NCI-H2227 treated with DMSO at 0.1 percent for 48 hours (cell line): ENCODE measurements around the gene NFAM1.

Source experiments
- DNase-seq: peaks from one replicate; lab custom pipeline; 2025; lab: John Stamatoyannopoulos, UW

The NFAM1 gene

DNA sequence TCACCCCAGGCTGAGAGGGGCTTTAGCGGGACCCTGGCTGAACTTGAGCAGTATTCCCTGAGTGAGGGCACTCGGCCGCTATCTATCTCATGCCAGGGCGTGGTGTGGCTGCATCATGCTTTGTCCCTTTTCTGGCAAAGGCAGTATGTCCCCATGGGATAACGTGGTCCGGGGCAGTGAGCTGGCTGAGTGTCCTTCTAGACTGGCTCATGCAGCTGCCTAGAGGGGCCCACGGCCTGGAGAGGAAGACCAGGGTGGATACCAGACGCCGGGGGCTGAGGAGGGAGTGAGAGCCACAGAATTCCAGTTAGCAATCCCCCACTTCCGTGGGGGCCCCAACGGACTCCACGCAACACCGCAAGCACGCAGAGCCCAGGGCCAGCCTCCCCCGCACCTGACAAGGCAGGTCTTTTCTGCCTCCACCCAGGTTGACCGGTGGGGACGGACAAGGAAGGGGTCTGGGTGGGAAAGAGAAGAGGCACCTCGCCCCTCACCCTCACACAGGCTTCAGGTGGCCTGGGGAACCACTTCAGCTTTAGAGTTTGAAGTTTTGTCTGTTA lies 15.5 kb downstream of the NFAM1 start:
- DNase-seq, result no peak

DNA sequence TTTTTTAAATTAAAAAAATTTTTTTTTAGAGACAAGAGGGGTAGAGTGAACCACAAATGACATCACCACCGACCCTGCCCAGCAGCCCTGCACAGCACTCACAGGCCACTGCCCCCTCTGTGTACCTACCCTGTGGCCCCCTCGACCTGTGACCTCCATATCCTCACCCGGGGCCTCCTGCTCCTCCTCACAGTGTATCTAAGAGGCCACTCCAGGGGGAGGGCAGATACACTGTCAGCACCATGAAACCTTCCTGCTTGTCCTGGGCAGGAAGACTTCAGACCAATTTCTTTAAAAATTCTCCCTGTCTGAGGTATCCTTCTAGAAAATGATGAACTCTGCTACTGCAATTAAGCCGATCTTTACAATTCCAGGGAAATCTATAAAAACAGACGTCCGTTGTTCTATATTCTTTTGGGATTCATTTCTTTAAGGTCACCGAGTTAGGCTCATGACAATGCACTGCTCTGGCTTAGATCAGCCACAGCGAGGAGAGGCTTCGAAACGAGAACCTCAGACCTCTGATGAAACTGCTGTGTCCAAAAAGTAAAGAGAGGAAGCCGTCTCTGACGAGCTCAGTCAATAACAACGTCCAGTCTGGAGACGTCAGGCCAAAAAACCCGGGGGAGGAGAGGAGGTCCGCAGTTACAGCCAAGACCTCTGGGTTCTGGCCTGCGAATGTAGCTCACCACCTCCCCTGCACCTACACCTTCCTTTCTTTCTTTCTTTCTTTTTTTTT lies 17.5 kb downstream of the NFAM1 start:
- no peak for DNase-seq

DNA sequence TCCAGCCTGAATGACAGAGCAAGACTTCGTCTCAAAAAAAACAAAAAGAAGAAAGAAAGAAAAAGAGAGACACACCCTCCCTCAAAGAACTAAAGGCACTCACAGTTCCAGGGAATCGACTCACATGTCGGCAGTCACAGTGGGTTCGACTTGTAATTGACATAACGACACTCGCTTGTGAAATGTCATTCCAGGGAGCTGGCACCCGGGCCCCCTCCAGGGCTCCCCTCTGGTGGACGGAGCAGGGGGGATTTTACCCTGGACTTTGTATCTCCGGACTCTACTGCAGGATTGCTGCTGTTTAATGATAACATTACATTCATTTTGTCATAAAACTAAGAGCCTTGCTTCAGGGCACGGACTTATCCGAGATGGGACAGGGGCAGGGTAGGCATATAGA lies 18.2 kb downstream of the NFAM1 start:
- DNase-seq, result no peak

DNA sequence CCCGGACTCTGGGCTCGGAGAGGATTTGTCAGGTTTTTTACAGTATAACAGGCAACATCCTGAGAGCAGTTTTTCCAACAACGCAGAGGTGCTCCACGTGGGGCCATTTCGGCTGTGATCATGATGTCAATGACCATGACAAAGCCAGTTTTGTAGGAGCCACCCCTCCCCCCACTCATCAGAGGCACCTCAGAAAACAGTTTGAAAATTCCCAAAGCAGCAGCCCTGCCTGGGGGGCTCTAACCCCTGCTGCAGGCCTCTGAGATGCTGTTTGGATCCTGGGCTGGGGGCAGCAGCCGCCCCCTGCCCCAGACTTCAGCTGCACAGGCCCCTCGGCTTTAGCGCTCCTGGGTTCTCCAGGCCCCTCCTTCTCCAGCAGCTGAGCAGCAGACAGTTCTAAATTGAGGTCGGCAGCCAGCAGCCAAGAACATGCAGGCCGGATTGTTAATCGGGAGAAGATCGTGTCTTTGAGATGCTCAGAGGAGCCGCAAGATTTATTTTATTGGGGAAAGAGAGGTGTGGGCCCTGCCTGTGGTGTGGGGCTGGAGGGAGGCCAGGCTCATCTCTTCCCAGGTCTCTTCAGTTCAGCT lies 19.4 kb downstream of the NFAM1 start:
- peak; percentile 26 for DNase-seq

DNA sequence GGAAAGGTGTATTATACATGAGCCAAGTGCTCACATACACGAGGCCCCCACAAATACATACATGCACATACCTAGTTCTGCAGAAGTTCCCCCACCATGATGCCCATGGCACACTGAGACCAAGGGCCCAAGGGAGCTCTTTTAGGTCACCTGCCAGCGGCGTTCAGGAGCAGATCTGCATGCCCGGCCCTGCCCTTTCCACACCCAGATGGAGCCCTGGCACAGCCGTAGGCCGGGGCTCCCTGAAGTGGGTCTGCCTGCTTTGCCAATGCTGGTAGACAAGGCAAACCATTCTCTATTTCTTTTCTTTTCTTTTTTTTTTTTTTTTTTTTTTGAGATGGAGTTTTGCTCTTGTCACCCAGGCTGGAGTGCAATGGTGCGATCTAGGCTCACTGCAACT lies 21.5 kb downstream of the NFAM1 start:
- DNase-seq, result no peak

DNA sequence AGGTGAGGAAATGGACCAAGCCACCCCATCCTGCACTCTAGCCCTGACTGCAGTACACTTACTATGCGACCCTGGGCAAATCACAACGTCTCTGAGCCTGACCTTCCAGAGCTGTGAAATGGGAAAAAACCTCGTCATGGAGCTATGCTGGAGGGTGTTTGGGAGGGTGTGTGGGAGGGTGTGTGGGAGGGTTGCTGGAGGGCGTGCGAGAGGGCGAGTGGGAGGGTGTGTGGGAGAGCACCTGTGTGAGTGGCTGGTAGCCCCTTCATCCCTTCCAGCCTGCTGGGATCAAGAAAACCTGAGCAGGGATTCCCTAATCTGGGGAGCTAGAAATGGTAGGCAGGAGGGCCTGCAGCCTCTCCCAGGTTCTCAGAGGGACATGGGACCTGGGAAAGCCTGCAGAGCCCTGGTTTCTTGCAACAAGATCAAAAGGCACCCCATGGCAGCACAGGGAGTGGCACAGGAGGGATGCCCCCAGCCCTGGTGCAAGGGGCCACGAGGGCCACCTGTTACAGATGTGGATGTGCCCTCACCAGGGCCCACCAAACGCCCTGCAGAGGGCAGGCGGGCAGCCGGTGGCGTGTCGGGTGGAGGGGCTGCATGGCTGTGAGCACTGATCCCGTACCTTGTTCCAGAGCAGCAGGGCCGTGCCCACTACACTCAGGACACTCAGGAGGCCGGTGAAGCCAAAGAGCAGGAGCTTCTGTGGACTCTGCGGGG lies 23.2 kb downstream of the NFAM1 start:
- DNase-seq, result no peak

DNA sequence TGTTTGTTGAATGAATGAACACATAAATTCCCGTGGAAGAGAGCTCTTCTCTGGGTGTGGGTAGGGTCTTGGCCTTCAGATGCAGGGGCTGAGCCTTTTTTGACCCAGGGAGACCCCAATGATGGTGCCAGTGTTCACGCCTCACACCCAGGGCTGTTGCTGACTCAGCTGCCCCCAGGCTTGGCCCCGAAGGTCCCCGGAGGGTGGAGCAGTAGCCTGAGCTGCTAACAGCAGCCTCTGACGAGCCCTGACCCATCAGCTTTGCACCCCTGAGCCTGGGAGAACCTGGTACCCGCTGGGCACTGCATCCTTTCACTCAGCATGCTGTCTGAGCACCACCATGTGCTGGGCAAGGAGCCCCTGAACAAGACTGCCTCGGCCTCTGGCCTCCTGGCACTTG lies 23.9 kb downstream of the NFAM1 start:
- no peak for DNase-seq

DNA sequence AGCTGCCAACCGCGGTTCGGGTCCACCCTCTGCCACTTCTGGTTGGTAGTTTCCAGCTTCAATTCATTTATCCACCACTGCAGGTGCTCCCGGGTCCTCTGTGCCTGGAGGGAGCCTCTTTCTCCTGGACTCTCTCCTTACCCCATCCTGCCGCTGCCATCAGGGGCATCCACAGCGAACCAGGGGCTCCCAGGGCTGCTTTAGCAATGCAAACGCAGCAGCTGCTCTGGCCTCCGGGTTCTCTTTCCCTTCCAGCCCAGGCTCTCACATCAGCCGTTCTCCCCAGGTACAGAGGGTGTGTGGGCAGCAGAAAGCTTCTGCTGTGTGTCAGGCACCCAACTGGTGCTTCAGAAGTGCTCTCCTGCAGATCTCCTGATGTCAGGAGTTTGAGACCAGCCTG lies 27.9 kb downstream of the NFAM1 start:
- DNase-seq, result no peak

DNA sequence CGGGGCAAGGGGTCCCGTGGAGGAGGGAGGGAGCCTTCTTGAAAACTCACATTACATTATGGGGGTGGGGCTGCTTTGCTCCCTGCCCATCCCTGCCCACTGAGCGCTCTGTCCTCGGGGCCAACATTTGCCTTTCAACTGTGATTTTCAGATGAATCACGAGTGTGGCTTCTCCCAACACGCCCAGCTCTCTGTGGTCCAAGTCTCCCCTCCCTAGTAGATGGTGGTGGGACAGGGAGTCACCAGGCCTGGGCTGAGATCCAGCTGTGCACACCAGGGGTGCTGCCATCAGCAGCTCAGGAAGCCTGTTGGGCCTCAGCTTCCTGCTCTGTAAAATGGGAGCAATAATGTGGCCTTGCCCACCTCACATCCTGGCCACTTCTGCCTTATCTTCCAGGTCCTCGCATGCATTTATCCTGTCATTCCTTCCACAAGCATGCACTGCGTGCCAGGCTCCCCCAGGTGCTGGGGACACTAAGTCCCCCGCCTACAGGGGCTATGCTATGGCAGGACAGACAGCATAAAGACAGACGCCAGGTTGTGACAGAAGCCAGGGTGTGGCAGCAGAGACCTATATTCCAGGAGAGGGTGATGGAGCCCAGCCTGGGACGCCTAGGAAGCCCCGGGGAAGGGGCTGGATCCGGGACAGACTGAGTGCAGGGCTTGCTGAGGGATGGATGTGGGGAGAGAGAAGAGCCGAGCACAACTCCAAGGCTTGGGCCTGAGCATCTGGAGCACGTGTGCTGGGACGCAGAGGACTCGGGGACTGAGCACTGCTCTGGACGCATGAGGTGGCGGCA lies 30.5 kb downstream of the NFAM1 start:
- DNase-seq, result no peak

DNA sequence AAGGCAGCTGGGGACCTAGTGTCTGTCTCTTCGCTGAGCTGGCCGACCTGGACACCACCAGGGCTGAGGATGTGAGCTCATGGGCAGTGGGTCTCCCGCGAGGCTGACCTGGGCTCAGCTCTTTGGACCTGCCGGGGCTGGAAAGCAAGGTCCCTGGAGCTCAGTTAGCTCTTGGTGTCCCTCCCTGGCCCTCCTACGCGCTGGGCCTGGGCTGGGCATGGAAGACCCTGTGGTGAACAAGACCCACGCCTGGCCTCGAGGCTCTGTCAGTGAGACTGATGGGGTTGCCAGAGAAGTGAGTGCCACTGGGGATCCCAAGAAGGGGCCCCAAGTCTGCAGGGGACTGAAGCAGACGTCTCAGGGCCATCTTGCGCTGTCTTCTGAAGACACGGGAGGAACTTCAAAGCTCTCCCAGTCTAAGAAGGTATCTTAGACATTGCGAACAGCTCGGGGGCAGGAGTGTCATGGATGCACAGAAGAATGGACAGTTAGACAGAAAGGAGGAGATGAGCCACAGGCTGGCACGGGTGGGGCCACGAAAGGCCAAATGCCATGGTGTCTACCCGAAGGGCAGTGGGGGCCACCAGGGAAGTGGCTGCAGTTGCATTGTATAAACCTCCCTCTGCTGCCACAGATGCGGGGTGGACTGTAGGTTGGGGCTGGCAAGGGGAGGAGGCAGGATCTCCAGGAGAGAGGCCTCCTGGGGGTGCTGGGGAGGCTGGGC lies 31.2 kb downstream of the NFAM1 start:
- no peak for DNase-seq

DNA sequence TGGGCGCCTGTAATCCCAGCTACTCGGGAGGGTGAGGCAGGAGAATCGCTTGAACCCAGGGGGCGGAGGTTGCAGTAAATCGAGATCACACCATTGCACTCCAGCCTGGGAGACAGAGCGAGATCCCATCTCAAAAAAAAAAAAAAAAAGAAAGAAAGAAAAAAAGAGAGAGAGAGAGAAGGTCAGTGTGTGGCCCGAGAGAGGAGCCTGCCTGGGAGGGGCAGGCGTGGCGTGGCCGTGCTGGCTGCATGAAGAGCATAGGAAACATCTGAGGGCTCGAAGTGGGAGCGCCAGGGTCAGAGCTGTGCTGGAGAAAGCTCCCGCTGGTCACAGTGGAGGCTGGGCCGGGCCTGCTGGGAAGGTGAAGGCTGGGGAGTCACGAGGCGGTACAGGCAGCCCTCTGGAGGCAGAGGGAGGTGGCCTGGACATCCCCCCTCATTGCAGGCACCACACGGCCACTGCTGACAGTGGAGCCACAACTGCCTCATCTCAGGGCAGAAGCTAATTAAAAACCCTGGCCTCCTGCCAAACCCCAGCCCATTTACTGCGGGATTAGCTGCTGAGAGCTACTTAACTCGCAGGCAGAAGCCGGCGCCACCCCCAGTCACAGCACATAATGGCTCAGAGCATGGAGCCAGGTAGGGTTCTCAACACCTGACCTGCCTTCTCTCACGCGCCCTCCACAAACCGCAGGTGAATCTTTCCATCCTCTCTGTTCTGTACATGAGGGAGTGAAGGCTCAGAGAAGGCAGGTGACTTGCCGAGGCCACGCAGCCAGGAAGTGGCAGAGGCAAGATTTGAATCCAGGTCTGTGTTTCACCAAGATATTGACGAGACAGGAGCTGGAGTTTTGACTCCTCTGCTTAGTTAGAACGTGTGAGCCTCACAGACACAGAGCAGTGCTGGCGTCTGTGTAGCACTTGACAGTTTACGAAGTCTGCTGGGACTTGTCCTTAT lies 32.6 kb downstream of the NFAM1 start:
- peak; percentile 77 for DNase-seq

DNA sequence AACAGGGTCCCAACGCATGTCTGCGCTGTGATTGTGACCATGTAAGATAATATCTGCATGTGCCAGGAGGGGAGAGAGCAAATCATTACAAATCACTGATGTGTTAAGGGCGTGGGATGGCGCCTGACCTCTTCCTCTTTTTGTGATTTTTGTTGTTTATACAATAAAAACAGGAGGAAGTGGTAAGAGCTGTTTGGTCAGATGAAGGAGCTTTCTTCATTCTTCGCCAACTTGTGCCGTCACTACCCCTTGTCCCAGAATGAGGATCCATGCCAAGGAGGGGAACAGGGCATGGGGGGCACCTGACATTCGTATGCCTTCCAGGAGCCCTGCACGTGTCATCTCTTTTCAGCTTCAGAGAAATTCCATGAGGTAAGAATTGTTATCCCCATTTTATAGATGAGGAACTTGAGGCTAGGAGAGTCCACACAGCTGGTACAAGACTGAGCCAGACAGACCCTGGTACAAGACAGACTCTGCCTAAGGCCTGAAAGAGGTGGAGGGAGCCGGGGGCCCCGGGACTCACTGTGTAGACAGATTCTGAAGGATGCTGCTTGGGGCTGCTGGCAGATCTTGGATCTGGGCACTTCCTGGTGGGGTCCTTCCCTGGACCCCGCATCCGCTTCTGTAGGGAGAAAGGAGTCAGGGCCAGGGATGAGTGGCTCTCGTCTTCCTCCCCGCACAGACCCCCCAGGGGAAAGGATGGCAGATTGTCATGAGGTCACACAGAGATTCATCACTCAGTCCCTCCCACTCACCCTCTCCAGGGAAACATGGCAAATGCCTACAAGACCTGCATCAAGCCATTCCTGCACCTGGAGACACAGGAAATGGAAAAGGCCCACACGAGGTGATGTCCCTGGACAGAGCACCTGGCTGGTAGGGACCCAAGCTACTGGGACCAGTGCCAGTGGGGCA lies 34.6 kb downstream of the NFAM1 start:
- DNase-seq, result no peak

DNA sequence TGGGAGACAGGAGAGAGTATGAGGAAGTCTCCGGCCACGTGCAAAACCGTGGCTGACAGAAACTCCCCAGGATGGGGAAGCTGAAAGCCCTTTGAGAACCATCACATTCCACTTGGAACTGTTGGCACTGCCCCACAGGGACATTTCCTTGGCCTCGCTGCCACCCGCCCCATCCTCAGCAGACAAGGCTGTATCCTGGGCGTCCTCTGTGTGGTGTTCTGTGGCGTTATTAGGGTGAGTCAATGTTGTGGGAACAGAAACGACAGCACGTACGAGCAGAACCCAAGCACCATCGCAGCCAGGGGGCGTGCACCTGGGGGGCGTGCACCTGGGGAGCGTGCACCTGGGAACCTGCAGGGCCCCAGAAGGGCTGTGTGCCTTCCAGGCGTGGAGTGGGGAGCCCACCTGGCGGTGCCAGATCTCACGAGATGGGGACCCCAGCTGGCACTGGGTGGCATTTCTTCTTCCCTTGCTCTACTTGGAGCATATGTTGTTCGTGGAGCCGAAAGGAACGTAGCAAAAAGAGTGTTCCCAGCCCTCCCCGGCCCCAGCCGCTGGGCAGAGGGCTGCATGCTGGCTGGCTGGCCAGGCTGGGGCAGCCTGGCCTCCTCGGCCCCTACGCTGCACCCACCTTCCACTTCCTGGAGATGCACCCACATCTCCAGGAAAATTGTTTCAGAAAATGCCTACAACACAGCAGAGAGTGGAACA lies 35.4 kb downstream of the NFAM1 start:
- DNase-seq, result no peak

DNA sequence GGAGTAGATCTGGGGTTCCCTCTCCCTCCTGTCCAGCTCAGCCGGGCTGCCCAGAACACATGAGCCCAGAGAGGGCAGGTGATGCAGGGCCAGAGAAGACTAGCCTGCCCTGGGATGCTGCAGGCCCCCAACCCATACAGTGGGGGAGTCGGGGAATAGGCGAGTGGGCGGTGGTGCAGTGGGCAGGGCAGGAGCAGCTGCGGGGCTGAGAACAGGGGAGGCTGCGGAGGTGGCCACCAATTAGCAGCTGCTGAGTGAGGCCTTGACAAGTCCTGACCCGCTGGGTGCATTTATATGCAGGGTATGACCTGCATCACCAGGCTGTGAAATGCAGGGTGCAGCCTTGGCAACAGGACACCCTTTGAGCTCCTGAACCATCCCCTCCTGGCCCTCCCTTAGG lies 43.1 kb downstream of the NFAM1 start:
- DNase-seq, result no peak

DNA sequence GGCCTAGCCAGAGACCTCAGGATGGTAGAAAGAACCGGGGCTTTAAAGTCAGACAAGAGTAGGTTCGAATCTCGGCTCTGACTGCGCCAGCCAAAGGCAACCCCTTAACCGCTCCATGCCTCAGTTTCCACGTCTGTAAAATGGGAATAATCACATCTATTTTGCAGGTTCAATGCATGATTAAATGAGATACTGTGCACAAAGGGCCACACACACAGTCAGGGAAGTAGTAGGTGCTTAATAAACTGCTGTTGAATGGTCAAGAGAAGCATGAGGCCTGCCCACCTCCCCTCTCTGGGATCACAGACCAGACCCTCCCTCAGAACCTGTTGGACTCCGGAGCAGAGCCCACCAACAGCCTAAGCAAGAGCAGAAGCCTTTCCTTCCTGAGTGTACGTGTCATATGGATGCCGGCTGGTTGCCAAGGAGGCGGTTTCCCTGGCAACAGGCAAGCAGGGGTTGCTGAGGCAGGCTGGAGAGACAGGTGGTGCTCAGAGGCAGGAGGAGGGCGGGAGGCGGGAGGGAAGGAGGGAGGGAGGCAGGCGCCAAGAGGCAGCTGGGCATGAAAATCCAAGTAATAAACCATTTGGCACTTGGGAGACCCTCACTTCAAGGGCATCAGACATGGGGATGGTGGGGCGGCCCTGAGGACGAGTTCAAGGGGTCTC lies 43.9 kb downstream of the NFAM1 start:
- peak; percentile 79 for DNase-seq

DNA sequence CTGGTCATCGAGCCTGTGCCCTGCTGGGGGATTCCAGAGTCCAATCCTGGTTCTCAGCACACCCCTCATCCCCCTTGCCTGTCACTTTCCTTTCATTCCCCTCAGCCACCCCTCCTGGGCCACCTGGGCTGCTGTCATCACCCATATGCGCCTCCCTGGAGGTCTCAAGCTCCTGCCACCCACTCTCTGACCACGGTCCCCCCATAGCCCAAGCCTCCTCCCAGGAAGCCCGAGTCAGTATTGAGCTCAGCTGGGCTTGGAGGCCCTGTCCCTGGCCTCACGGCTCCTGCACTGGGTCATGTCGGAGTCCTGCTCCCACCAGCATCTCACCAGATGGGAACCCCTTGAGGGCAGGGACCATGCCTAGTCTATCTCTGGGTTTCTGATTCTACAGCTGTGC lies 44.6 kb downstream of the NFAM1 start:
- DNase-seq, result no peak

DNA sequence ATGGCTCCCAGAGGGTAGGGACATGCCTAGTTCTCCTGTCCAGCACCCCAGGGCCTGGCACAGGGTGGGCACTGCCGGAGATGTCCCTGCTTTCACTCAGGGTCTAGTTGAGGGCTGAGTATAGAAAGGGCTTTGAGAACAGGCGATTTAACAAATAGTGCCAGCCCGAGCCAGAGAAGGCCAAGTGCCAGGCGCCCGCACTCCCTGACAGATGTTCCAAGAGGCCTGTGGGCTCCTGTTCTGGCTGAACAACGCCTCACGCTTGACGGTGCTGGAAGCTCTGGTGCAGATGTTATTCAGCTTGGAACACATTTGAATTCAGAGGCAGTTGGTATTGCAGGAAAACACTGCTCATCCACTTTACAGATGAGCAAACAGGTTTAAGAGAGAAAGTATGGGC lies 46.5 kb downstream of the NFAM1 start:
- no peak for DNase-seq

DNA sequence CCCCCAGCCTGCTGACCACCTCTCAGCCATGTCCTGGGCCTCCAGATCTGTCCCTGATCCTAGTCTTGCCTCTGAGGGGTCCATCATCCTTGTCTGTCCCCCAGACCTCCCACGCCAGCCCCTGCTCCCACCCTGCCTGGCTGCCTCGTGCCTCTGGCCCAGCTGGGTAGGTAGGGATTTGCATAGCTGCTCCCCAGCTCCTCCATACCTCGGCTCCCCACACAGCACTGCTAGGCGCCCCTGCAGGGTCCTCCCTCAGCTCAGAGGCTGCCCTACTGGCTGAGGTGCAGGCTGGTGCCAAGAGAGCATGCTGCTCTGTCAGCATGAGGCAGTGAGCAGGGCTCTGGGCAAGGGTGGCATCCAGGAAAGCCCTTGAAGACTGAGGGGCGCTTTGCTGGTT lies 47.7 kb downstream of the NFAM1 start:
- no peak for DNase-seq
